Measurements from ENCODE around the gene ARAP3.

Gene ARAP3

GRCh38 chr5:141697586-141697985, 15.6 kb upstream of the ARAP3 start:
- no peak for DNase-seq (ENCODE audit: low spot score)

- DNase-seq (ENCODE audit: low spot score): no peak
These were observed 14.4 kb upstream of the ARAP3 start for GRCh38 chr5:141696431-141696830.

GRCh38 chr5:141695627-141696215, 13.7 kb upstream of the ARAP3 start:
- DNase-seq (ENCODE audit: low spot score): no peak

DNA sequence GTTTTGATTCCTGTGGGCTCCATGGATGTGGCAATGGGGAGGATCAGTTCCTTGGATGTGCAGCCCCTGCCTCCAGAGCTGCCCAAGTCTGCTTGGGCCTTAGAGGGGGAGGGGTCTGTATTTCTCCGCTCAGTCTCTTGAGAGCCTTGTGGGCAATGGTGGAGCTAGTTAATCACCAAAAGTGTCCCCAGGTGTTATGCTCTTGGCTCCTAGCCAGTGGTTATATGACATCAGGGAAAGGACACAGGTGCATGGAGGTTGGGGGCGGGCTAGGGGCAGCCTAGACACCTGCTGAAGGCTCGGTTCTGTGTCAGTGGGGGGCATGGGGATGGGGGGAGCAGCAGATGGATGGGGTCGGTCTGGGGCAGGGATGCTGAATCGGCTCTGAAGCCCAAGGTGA, 12.4 kb upstream of the ARAP3 start:
- DNase-seq (ENCODE audit: low spot score): no peak

DNA sequence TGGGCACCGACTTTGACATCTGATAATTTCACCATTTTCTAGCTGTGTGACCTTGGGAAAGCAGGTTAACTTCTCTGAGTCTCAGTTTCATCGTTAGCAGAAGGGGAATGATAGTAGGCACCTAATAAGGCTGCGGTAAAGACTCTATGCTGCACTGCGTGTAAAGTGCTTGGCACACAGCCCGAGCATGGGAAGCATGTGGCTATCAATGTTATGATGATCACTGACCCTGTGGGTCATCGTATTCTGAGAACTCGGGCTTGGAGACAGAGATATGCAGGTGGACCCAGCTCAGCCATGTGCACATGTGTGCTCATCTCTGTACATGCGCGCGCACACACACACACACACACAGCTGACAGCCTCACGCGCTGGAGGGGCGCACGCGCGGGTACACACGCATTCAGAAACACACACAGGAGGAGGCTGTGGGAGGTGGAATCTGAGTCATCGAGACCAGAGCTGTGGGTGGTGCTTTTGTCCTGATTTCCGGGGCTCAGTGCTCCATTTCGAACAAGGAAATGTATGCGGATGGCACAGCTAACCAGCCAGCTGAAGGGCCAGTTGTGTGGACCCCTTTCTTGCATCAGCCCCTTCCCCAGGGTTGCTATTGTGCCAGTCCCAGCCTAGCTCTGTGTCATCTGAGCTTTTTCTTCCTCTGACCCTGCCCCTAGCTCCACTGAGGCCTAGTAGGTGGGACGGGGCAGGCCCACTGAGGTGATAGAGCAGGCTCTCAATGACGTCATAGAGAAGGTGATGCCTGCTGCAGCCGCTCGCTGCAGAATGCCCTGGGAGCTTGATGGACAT, 11.1 kb upstream of the ARAP3 start:
- DNase-seq (ENCODE audit: low spot score): peak; percentile 83

- DNase-seq (ENCODE audit: low spot score): no peak
These were observed 10.5 kb upstream of the ARAP3 start for GRCh38 chr5:141692533-141692888.

DNA sequence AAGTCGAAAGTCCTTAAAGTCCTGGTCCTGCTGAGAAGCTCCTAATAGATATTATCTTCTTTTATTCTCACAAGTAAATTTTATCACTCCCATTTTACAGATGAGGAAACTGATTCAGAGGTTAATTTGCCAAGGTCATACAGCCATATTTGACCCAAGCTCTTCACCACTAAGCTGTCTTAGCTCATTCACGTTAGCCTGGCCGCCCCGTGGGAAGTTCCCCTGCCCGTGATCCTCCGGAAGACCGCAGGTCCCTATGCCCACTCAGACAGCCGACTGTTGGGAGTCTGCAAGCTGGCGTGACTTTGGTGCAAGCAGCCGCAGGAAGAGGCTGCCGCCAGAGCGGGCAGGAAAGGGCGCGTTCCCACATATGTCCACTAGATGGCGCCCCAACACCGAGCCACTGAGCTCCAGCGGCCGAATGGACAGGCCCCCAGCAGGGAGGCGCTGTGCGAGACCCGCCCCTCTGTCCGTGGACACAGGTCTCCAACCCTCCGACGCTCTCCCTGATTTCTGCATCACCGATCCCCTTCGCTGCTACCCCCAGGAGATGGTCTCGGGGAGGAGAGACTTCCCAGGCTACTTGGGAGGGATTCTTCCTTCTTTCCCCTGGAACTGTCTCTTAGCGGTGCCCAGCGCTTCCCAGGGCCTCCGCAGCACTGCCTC, 10.0 kb upstream of the ARAP3 start:
- DNase-seq (ENCODE audit: low spot score): peak; percentile 78

GRCh38 chr5:141691286-141691866, 9.3 kb upstream of the ARAP3 start:
- no peak for DNase-seq (ENCODE audit: low spot score)

DNA sequence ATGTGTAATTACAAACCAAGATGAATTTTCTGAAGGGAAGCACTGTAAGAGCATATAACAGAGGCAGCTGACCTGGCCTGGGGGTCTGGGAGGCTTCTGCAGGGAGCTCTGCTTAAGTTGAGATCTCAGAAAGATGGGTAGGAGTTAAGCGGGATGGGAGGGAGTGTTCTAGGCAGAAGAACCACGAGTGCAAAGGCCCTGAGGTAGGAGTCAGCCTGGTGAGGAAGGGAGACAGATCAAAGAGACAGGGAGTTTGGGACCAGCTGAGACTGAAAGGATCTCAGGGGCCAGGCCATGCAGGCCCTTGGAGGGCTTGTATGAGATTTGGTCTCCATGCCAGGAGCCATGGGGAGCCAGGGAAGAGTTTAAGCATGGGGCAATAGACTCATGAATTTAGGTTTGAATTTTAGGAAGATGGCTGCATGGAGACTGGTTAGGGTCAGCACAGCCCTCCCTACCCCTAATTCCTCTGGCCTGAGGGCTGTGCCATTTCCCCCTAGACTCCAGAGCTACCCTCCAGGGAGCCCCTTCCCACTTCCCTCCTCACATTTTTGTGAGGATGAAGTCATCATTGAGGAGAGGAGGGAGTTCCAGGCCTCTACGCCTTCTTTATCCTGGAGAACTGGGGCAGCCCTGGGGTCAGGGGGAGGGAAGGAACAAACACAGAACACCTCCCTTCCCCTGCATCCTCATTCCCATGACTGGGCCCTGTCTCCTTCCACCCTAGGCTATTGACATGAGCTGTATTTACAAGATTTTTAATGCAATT, 4.8 kb upstream of the ARAP3 start:
- DNase-seq (ENCODE audit: low spot score): no peak

- DNase-seq (ENCODE audit: low spot score): no peak
These were observed 3.6 kb upstream of the ARAP3 start for GRCh38 chr5:141685591-141685990.

DNA sequence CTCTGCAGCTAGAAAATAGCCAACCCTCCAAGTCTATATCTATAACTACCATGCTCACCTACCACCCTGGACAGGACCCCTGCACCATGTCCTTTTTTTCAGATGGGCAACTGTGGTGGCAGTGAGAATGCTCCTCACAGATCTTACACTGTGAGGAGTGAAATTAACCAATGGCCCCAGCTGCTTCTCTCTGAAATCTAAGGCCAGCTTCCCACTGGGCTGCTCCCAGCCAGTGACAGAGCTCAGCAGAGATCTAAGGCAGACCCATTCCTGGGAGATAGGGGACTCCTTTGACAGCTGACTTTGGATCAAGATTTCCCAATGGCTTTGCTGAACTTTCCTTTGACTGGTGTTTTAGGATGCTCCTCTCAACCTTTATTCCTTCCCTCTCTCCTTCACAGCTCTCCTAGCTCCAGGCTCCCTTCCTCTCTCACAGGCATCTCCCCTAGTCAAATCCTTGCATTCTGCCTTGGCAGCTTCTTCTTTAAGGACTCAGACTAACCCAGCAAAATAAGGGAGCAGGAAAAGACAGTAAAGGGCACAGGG, 1.6 kb upstream of the ARAP3 start:
- DNase-seq (ENCODE audit: low spot score): no peak

DNA sequence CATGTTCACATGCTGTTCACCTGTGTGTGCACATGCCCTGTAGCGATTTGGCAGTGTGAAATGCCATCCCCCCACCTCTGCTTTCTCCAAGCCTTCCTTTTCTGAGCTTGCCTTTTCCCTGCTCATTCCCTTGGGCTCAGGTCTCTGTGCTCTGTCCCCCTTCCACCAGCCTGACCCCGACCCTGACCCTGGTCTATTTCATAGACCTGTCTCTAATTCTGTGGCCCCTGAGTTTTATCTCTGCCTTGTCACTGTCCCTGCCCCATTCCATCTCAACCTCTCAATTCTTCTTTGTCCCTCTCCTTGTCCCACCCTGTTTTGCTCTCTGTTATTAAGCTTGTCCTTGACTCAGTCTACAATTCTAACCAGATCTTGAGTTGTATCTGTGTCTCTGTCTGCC, 735 bp downstream of the ARAP3 start:
- DNase-seq (ENCODE audit: low spot score): no peak

GRCh38 chr5:141680751-141681201, 1.3 kb downstream of the ARAP3 start:
- DNase-seq (ENCODE audit: low spot score): no peak

- DNase-seq (ENCODE audit: low spot score): no peak
These were observed 1.9 kb downstream of the ARAP3 start for GRCh38 chr5:141680178-141680577.

DNA sequence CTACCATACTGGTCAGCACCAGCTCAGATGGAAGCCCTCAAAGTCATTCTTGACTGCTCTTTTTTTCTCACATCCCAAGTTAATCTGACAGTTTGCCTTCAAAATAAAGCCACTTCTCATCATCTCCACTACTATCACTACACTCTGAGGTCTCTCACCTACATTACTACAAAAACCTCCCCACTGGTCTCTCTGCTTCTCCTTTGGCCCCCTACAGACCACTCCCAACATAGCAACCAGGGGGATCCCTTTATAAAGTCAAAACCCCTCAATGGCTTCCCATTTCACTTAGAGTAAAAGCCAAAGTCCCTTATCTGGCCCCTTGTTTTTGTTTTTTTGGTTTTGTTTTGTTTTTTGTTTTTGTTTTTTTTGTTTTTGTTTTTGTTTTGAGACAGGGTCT, 4.6 kb downstream of the ARAP3 start:
- DNase-seq (ENCODE audit: low spot score): no peak

DNA sequence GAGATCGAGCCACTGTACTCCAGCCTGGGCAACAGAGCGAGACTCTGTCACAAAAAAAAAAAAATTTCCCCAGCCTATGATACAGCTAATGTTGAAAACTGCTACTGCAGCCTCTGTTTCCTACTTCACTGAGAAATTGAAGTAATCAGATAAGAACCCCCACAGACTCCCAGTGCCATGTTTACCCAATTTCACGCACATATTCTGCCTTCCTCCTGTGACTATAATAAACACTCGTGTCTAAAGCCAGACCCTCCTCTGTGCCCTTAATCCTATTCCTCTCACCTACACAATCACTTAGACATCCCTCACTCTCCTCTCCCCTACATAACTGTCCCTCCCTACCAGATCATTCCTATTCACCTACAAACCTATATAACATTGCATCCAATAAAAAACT, 6.4 kb downstream of the ARAP3 start:
- DNase-seq (ENCODE audit: low spot score): no peak

GRCh38 chr5:141674747-141675146, 7.3 kb downstream of the ARAP3 start:
- DNase-seq (ENCODE audit: low spot score): no peak

- DNase-seq (ENCODE audit: low spot score): peak; percentile 66
These were observed 8.9 kb downstream of the ARAP3 start for GRCh38 chr5:141672841-141673813.

GRCh38 chr5:141672071-141672840, 9.8 kb downstream of the ARAP3 start:
- no peak for DNase-seq (ENCODE audit: low spot score)

- DNase-seq (ENCODE audit: low spot score): no peak
These were observed 12.5 kb downstream of the ARAP3 start for GRCh38 chr5:141669520-141669919.
